AG04449 (cell line): ENCODE data around the gene ROBO1.
A peak's percentile ranks its signal among the peaks of the same experiment; 100 is the strongest.
"Not testable (repeated sequence)": the region's sequence is repeated elsewhere in the genome, so short reads cannot be mapped to it uniquely, and the experiment has no call there.

ENCODE experiments used
- CTCF ChIA-PET: fragments of 350-600 bp; formaldehyde crosslinking; extraction: SDS; loops from one replicate; lab custom pipeline; 2021; ENCODE audit warnings: antibody characterized with exemption; lab: Yijun Ruan, JAX
- POLR2A ChIA-PET: fragments of 400-600, 350-600 bp; formaldehyde crosslinking; extraction: SDS; loops from one replicate; lab custom pipeline; 2020; ENCODE audit warnings: antibody characterized with exemption, inconsistent platforms; lab: Yijun Ruan, JAX
- DNase-seq: peaks from one replicate; pipeline ENCODE4 v3.0.0-alpha.2; 2010; ENCODE audit warnings: low read depth, low spot score
- H3K4me3 ChIP-seq: 2 replicates; pipeline ENCODE4 v1.5.1; 2011; ENCODE audit warnings: low read depth, mild to moderate bottlenecking, control low read depth, low read length
- CTCF ChIP-seq: IDR thresholded peaks from one replicate; pipeline ENCODE4 v1.5.1; 2011; ENCODE audit warnings: mild to moderate bottlenecking, moderate library complexity, low read length, control low read depth, inconsistent platforms; ENCODE audit not compliant: insufficient read depth; ENCODE audit errors: missing control alignments

ROBO1 gene

GRCh38 chr3:79521221-79521848 lies 246.5 kb downstream of the ROBO1 start:
- TF ChIP-seq CTCF = peak; percentile 41
- POLR2A ChIA-PET = no interaction called here
- CTCF ChIA-PET = interaction anchor here (0.8 to 3.1 kb wide), 6 partner anchors 9 to 1781 kb away, joined by 3 to 18 read pairs (median 4); no protein-coding TSS in a partner anchor
- H3K4me3 ChIP-seq = no peak overlapping the region
- no peak for DNase-seq

GRCh38 chr3:79517766-79518413 lies 249.9 kb downstream of the ROBO1 start:
- ChIA-PET POLR2A (no interaction called here), CTCF (interaction anchor here (1.1 to 1.8 kb wide), 5 partner anchors 8 to 1725 kb away, joined by 3 to 5 read pairs (median 4); no protein-coding TSS in a partner anchor)
- no peak overlapping the region for H3K4me3 ChIP-seq
- peak; percentile 43 for TF ChIP-seq CTCF
- DNase-seq = no peak

- CTCF ChIA-PET = no interaction called here
- no peak overlapping the region for H3K4me3 ChIP-seq
- DNase-seq = no peak
Measured at GRCh38 chr3:79516795-79517194, 251.0 kb downstream of the ROBO1 start.

GRCh38 chr3:79515072-79515471 lies 252.7 kb downstream of the ROBO1 start:
- ChIA-PET POLR2A (no interaction called here), CTCF (no interaction called here)
- no peak for DNase-seq
- TF ChIP-seq CTCF = no peak
- H3K4me3 ChIP-seq = no peak overlapping the region

More at GRCh38 chr3:79516795-79517194, 251.0 kb downstream of the ROBO1 start:
- TF ChIP-seq CTCF = no peak
- POLR2A ChIA-PET = no interaction called here

GRCh38 chr3:79514069-79514468 lies 253.7 kb downstream of the ROBO1 start:
- no peak for DNase-seq
- POLR2A ChIA-PET = no interaction called here
- CTCF ChIA-PET = no interaction called here
- H3K4me3 ChIP-seq = no peak overlapping the region
- TF ChIP-seq CTCF = no peak

- no peak for TF ChIP-seq CTCF
- DNase-seq = no peak
- ChIA-PET CTCF (no interaction called here), POLR2A (no interaction called here)
- no peak overlapping the region for H3K4me3 ChIP-seq
Measured at GRCh38 chr3:79506751-79507150, 261.0 kb downstream of the ROBO1 start.

- POLR2A ChIA-PET, H3K4me3 ChIP-seq, DNase-seq: not testable (repeated sequence)
- CTCF ChIA-PET = interaction anchor here (2.5 kb wide), 1 partner anchor 9 kb away, joined by 8 read pairs; no protein-coding TSS in a partner anchor
Measured at GRCh38 chr3:79502216-79502681, 265.5 kb downstream of the ROBO1 start.
